Measurements from ENCODE around the gene CBFA2T2.

GRCh38 chr20:33602826-33603590 lies 113.1 kb downstream of the CBFA2T2 start:
- no peak for TF ChIP-seq CTCF (conservative IDR thresholded peaks at IDR 0.05)
- TF ChIP-seq ZFX (IDR thresholded peaks at IDR 0.05), result no peak
